ENCODE results near the gene UNC5B.

DNA sequence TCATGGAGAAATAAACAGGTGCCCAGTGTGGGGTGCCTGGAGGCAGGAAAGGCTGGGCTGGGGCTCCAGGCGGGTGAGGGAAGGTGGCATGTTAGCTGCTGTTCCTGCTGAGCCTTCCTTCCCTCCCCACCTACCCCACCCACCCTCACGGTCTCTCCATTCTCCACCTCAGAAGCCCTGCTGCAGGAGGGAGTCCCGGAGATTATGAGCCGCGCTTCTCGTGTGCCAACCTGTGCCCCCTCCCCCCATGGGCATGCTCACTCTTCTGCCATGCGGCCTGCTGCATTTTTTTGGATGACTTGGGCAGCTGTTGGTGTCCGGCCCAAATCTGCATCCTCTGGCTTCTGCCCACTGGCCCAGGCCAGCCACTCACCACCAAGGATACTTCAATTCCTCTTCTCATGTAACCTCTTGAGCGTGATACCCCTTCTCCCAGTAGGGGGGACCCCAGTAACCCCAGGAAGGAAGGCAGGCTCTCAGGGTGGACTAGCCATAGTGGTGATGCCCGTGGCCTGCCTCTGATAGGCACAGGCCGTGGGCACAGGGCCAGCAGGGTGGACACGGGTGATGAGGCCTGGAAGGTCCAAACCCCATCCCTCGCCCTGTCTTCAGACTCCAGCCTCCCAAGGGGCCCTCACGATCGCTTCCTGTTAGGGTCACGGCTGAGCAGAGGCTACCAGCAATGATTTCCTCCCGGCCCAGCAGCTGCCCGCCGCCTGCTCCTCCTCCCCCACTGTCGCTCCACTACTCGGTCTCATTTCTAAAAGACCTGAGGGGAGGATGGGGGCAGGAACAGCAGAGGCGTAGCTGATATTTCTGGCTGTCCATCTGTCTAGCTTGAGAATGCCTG, 27.8 kb downstream of the UNC5B start:
- TF ChIP-seq CTCF (IDR thresholded peaks at IDR 0.05) (no peak), POLR2A (IDR thresholded peaks at IDR 0.05) (no peak)
